AG09319 (cell line): Measurements from ENCODE around the gene NPHP4.

Experiments
- DNase-seq: peaks from one replicate; pipeline ENCODE4 v3.0.0-alpha.2; 2010; ENCODE audit warnings: low read depth; ENCODE audit errors: extremely low read depth
- TF ChIP-seq, protein P1 (sequence below): IDR thresholded peaks from 2 replicates; pipeline ENCODE4 v1.5.1; 2011; ENCODE audit warnings: low read depth, mild to moderate bottlenecking, inconsistent platforms, low read length, moderate library complexity

NPHP4 gene

DNA sequence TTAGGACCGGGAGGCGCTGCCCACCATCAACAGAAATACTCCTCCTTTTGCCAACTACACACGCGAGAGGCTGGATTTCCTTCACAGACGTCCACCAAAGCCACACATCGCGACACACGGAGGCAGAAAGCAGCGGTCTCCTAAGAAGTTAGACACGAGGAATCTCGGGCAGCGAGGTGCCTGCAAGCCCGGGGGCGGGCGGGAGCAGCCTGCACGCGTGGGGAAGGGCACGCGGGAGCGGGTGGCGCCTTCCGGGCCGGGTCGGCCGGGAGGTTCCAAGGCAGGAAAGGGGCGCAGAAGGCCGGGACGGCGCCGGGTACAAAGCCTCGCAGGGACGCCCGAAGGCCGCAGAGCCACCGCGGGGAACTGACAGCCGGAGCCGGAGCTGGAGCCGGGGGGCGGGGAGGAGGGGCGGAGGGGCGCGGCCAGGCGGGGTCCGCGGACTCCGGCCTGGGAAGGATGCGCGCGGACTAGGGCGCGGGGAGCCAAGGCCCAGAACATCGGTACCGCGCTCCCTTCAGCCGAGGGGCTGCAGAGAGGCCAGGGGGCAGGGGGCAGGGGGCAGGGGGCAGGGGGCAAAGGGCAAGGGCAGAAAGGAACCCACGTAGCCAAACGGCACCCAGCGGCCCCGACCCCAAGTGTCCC is 722 bp downstream of the NPHP4 start:
- no peak for DNase-seq
- TF ChIP-seq, protein P1, sequence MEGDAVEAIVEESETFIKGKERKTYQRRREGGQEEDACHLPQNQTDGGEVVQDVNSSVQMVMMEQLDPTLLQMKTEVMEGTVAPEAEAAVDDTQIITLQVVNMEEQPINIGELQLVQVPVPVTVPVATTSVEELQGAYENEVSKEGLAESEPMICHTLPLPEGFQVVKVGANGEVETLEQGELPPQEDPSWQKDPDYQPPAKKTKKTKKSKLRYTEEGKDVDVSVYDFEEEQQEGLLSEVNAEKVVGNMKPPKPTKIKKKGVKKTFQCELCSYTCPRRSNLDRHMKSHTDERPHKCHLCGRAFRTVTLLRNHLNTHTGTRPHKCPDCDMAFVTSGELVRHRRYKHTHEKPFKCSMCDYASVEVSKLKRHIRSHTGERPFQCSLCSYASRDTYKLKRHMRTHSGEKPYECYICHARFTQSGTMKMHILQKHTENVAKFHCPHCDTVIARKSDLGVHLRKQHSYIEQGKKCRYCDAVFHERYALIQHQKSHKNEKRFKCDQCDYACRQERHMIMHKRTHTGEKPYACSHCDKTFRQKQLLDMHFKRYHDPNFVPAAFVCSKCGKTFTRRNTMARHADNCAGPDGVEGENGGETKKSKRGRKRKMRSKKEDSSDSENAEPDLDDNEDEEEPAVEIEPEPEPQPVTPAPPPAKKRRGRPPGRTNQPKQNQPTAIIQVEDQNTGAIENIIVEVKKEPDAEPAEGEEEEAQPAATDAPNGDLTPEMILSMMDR = no peak

DNA sequence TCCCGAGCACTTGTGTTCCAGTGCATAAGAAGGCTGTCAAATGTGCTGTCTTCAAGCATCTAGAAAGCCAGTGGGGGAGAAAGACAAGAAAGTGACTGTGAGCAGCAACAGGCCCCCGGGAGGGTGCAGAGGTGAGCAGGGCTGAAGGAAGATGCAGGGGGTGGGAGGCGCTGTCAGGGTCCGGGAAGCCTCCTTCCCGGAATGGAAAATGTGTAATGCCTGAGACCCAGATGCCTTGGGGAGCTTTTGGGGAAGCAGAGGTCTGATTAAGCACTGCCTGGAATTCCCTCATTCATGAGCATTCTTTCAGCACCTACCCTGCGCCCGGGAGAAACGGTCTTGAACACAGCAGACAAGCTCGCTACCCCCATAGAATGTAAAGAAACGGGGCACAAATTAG is 1.3 kb downstream of the NPHP4 start:
- no peak for DNase-seq
- TF ChIP-seq, protein P1 = no peak

DNA sequence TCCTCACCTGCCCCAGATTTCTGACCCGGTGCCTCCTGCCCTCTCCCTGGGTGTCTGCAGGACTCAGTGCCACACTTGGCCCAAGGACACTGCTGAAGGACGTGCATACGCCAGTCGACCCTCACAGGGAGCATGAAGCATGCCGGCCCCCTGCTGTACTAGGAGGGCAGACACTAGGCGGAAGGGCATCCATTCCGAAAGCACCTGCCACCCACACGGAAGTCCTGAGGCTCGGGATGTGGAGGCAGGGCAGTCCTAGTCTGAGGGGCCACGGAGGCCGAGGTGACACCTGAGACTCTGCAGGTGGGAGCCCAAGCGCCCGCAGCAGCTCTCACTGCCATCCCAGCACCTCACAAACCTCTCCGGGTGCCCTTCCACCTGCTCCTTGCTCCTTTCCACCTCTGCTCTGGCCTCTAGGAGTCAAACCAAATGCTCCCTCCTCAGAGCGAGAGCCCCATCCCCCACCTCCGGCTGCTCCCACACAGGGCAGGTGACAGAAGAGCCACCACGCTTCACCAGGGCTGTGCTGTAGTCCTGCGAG is 2.4 kb downstream of the NPHP4 start:
- no peak for DNase-seq
- TF ChIP-seq, protein P1 = no peak

DNA sequence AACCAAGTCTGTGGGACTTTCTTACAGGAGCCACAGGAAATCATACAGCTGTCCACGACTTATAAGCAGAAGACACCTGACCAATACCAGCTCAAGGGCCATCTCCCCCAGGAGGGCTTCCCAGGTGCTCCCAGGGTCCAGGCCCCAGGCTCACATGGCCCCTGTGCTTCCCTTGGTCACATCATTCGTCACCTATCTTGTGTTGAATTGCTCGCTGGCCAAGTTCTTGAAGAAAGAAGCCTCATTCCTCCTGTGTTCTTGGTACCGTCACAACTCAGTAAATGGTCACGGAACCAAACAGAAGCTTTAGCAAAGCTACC is 3.0 kb downstream of the NPHP4 start:
- no peak for DNase-seq
- TF ChIP-seq, protein P1 = no peak

DNA sequence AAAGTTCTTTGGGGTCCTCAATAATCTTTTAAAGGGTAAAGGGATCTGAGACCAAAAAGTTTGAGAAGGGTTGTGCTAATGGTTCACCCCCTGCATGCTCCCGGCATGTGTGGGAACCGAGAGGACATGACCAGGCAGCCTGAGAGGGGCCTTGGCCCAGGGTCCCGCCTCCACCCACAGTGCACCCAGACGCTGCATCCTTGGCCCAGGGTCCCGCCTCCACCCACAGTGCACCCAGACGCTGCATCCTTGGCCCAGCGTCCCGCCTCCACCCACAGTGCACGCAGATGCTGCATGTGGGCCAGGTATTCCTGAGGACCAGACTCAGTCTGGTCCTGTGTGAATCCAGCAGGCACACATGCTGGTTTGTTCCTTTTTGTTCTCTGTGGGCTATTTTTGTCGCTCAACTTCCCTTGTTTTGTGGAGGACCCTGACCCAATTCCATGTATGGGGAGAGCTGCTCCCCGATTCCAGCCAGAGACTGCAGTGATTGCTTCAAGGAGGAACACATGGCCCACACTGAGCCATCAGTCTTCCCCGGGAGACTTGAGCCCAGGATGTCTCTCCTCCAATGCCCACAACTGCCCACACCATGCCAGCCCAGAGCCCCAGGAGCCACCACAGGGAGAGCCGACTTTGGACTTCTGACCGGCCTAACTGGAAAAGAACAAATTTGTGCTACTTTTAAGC is 3.5 kb downstream of the NPHP4 start:
- TF ChIP-seq, protein P1 = no peak
- no peak for DNase-seq

DNA sequence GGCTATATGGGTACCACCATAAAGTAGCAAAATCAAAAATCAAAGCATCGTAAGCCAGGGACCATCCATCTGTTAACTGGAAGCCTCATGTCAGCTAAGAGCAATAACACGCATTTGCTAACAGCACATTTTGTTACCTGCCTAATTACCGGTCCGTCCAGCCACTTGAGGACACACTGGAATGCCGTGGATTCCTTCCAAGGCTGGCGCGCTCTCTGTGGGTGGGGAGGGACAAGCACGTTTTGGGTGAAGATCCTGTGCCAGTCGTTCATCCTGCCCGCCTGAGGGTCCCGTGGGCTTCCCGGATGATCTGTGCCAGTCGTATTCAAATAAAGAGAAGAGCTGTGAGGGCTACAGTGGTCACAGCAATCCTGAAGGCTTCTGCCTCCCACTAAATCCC is 6.2 kb downstream of the NPHP4 start:
- DNase-seq = no peak
- TF ChIP-seq, protein P1 = no peak

DNA sequence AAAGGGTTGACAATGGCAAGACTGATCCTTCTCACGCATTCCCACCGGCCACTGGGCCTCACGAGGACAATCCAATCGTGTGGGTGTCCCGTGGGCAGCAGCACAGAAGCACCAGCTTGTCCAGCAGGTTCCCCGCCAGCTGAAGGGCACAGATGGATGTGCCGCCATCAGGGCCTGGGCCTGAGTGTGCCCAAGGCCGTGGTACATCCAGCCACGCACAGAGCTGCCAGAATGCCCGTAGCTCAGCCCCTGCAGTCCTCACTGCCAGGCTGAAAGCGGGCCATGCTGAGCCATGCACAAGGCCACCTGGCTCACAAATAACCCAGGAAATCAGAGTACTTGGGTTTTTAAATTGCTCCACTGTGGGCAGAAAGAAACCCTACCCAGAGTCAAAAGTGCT is 7.0 kb downstream of the NPHP4 start:
- no peak for DNase-seq
- TF ChIP-seq, protein P1 = no peak
